Measurements from ENCODE around the gene STK26.

- TF ChIP-seq CTCF (IDR thresholded peaks at IDR 0.05) (no peak), POLR2A (IDR thresholded peaks at IDR 0.05) (no peak), POLR2AphosphoS5 (IDR thresholded peaks at IDR 0.05) (no peak), EP300 (IDR thresholded peaks at IDR 0.05) (no peak)
Observed at GRCh38 chrX:132044953-132045352, 21.9 kb downstream of the STK26 start.
